Lower lobe of right lung (tissue), 2 donors: ENCODE measurements around the gene CCDC30. TPM values are rescaled to one million over a fixed set of nuclear protein-coding genes. Genes with fewer than 3 reads are reported as not detected.

Experiments used
- ATAC-seq, 2 donors: fragments of 200-7000 bp; cut with Tn5 transposase; one replicate each; pipeline ENCODE4 v1.9.1; 2020 to 2022; ENCODE audit warnings: mild to moderate bottlenecking in 2 of 2, moderate library complexity in 2 of 2
- DNase-seq: peaks from one replicate; pipeline ENCODE4 v3.0.0-alpha.2; 2020
- H3K27ac ChIP-seq: fragments of 200-600 bp; one replicate; pipeline ENCODE4 v1.8.0; 2022
- H3K27me3 ChIP-seq: fragments of 200-600 bp; one replicate; pipeline ENCODE4 v1.8.0; 2022; ENCODE audit warnings: low read depth
- H3K36me3 ChIP-seq: fragments of 200-600 bp; one replicate; pipeline ENCODE4 v1.8.0; 2022; ENCODE audit warnings: mild to moderate bottlenecking
- H3K4me1 ChIP-seq: fragments of 200-600 bp; one replicate; pipeline ENCODE4 v1.8.0; 2022
- H3K4me3 ChIP-seq: fragments of 200-600 bp; one replicate; pipeline ENCODE4 v1.8.0; 2022; ENCODE audit warnings: mild to moderate bottlenecking
- H3K9me3 ChIP-seq: fragments of 200-600 bp; one replicate; pipeline ENCODE4 v1.8.0; 2022
- intact Hi-C: fragments of 100-400 bp; cut with DNase I; formaldehyde crosslinking; loops from one replicate; pipeline ENCODE4 v1.11.0; 2022
- total RNA-seq: library from RNA; stranded (reverse); fragmentation: NEBNext Ultra II Directional; extraction: Animal tissue kit (Norgen Biotek cat#: 25700); gene quantifications from one replicate; pipeline ENCODE4 v1.2.1, GENCODE V29; 2021
- TF ChIP-seq, protein P1 (sequence below): fragments of 200-600 bp; IDR thresholded peaks from one replicate; pipeline ENCODE4 v1.8.0; 2022; ENCODE audit warnings: antibody characterized with exemption, mild to moderate bottlenecking
- donor health status: DM: no; HTN: yes; CAD: no; lungs with severe emphysema.

The CCDC30 gene
- total RNA-seq, 1 donor from 2014 or later, result 10.2 TPM

DNA sequence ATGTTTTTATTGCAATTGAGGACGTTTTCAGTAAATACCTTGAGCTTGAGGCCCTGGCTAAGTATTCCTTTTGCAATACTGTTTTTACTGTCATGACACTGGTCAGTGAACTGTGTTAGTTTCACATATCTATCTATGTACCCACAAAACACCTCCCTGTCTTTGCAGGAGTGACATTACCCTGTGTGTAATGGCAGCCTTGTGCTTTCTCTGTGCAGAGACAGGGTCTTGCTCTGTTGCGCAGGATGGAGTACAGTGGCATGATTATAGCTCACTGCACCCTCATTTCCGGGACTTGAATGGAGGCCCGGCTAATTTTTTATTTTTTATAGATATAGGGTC is 228.0 kb downstream of the CCDC30 start:
- peaks cover 79% of the 10 kb centered on the region for H3K4me1 ChIP-seq
- no peaks in the 10 kb centered on the region for H3K9me3 ChIP-seq
- no peaks in the 10 kb centered on the region for H3K27me3 ChIP-seq
- peaks cover 29% of the 10 kb centered on the region for H3K36me3 ChIP-seq
- H3K27ac ChIP-seq, result no peak overlapping the region
- ATAC-seq (no peak), DNase-seq (no peak)
- intact Hi-C loops, result no loop called here
- TF ChIP-seq, protein P1, sequence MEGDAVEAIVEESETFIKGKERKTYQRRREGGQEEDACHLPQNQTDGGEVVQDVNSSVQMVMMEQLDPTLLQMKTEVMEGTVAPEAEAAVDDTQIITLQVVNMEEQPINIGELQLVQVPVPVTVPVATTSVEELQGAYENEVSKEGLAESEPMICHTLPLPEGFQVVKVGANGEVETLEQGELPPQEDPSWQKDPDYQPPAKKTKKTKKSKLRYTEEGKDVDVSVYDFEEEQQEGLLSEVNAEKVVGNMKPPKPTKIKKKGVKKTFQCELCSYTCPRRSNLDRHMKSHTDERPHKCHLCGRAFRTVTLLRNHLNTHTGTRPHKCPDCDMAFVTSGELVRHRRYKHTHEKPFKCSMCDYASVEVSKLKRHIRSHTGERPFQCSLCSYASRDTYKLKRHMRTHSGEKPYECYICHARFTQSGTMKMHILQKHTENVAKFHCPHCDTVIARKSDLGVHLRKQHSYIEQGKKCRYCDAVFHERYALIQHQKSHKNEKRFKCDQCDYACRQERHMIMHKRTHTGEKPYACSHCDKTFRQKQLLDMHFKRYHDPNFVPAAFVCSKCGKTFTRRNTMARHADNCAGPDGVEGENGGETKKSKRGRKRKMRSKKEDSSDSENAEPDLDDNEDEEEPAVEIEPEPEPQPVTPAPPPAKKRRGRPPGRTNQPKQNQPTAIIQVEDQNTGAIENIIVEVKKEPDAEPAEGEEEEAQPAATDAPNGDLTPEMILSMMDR, result no peak
- H3K4me3 ChIP-seq, result no peak overlapping the region

DNA sequence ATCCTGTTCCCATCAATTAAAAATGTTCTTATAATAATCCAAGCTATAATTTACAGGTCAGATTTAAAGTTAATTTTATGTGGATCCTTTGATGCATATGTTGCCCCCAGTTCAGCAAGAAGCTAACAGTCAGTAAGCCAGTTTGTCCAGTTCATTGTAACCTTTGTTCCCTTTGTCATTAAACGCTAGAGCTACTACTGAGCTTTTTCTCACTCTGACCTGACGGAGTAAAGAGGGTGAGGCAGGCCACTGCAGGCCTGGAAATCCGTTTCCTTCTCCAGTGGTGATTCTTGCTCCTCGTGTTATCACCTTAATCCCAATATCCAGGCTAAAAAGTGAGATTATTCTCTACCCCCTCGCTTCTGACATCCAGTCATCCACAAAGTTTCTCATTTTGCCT is 229.4 kb downstream of the CCDC30 start:
- ATAC-seq (peak in 1 of 2 donors; percentile 22), DNase-seq (no peak)
- Histone ChIP-seq H3K4me3 (no peak overlapping the region), H3K27ac (peak overlapping the region; percentile 13), H3K4me1 (peaks cover 66% of the 10 kb centered on the region), H3K27me3 (no peaks in the 10 kb centered on the region), H3K9me3 (no peaks in the 10 kb centered on the region), H3K36me3 (peaks cover 37% of the 10 kb centered on the region)
- intact Hi-C loops, result no loop called here
- TF ChIP-seq, protein P1, result no peak

DNA sequence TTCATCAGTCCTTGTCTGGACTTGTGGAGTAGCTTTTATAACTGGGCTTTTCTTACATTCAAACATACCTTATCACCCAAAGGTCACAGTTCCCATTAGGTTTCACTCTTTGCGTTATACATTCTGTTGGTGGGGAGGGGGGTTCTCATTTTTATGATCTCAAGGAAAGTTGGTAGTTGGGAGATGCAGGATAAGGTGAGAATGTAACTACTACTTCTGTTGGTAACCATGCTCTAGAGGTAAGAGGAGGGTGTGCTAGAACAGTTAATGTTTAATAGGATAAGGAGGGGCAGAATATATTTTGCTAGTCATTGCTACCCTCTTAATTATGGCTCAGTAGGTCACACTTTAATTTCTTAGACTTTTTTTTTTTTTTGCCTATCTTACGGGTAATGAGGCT is 229.8 kb downstream of the CCDC30 start:
- DNase-seq, result no peak
- peak overlapping the region; percentile 13 for H3K27ac ChIP-seq
- no peak overlapping the region for H3K4me3 ChIP-seq
- peaks cover 37% of the 10 kb centered on the region for H3K36me3 ChIP-seq
- no peaks in the 10 kb centered on the region for H3K27me3 ChIP-seq
- no peaks in the 10 kb centered on the region for H3K9me3 ChIP-seq
- TF ChIP-seq, protein P1, result no peak
- intact Hi-C loops, result no loop called here
- peaks cover 62% of the 10 kb centered on the region for H3K4me1 ChIP-seq
- ATAC-seq, result peak; percentile 50 to 74

DNA sequence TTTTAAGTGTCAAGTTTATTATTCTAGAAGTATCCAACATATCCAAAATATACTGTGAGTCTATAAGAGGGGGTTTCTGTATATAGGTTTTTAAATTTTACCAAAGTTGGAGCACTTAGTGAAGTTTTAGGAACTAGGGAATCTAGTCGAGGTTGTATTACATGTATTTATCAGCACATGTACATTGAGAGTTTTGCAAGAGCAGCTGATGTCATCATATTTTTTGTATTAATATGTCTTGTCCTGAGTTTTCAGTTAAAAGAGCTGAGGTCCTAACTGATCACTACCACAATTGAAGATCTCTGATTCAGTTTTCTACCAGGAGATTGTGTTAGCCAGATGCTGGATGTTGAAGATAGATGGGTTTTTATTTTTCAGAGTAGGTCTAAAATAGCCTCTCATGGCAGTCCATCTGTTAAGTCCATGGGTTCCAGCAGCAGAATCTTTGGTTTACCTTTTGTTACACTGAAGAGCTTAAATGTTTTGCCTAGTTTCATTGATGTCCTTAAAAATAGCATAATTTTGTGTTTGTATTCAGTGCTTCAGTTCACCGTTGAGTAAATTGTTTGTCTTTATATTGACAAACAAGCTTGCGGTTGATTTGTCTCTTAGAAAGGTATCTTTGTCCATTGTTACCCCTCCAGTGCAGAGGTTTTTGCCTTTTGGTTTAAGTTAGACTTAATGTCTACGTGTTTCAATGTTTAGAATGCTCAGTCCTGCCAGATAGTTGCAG is 235.2 kb downstream of the CCDC30 start:
- no peaks in the 10 kb centered on the region for H3K9me3 ChIP-seq
- DNase-seq (no peak), ATAC-seq (no peak)
- peaks cover 13% of the 10 kb centered on the region for H3K4me1 ChIP-seq
- H3K36me3 ChIP-seq, result peaks cover 90% of the 10 kb centered on the region
- TF ChIP-seq, protein P1, result no peak
- H3K27ac ChIP-seq, result no peak overlapping the region
- no peaks in the 10 kb centered on the region for H3K27me3 ChIP-seq
- intact Hi-C loops, result no loop called here
- no peak overlapping the region for H3K4me3 ChIP-seq

DNA sequence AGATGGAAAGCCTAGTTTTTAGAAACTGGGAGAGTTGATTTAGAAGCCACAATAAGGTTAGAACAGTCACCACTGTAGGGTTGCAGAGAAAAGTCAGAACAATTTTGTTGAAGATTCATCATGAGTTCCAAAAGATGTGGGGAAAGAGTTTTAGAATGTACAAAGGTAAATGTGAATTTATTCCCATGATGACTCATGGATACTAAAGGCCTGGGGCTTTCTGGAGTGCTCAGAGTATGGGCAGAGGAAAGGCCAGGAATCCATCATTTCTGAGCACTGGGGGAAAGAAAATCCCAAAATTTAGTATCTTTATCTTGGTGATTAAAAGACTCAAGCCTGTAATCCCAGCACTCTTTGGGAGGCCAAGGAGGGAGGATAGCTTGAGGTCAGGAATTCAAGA is 236.9 kb downstream of the CCDC30 start:
- Histone ChIP-seq H3K9me3 (no peaks in the 10 kb centered on the region), H3K36me3 (peaks cover 99% of the 10 kb centered on the region), H3K4me3 (no peak overlapping the region), H3K27ac (no peak overlapping the region), H3K27me3 (no peaks in the 10 kb centered on the region), H3K4me1 (no peaks in the 10 kb centered on the region)
- intact Hi-C loops, result no loop called here
- TF ChIP-seq, protein P1, result no peak
- ATAC-seq (no peak), DNase-seq (no peak)
